Stomach smooth muscle (tissue), 2 donors: Measurements from ENCODE around the gene RAB18.

Source experiments
- H3K27ac ChIP-seq: one replicate; pipeline ENCODE4 v1.7.0; 2013; ENCODE audit warnings: mild to moderate bottlenecking, low read length, inconsistent platforms
- H3K27me3 ChIP-seq, 2 donors: one replicate each; pipeline ENCODE4 v1.7.0; 2013; ENCODE audit warnings: low read length in 2 of 2; ENCODE audit not compliant: insufficient read depth in 2 of 2, control insufficient read depth in 1 of 2
- H3K36me3 ChIP-seq, 2 donors: one replicate each; pipeline ENCODE4 v1.7.0; 2013; ENCODE audit warnings: low read length in 2 of 2; ENCODE audit not compliant: control insufficient read depth in 2 of 2, insufficient read depth in 2 of 2
- H3K4me1 ChIP-seq: one replicate; pipeline ENCODE4 v1.7.0; 2013; ENCODE audit warnings: low read length; ENCODE audit not compliant: control insufficient read depth, insufficient read depth
- H3K4me3 ChIP-seq, 2 donors: one replicate each; pipeline ENCODE4 v1.7.0; 2013; ENCODE audit warnings: low read length in 2 of 2
- H3K9ac ChIP-seq, 2 donors: one replicate each; pipeline ENCODE4 v1.7.0; 2013; ENCODE audit warnings: low read length in 2 of 2, mild to moderate bottlenecking in 1 of 2
- H3K9me3 ChIP-seq, 2 donors: one replicate each; pipeline ENCODE4 v1.7.0; 2013; ENCODE audit warnings: low read length in 2 of 2; ENCODE audit not compliant: control insufficient read depth in 2 of 2
- donor health status: healthy.
- donor health status: Pancreatic carcinoma.

The RAB18 gene

DNA sequence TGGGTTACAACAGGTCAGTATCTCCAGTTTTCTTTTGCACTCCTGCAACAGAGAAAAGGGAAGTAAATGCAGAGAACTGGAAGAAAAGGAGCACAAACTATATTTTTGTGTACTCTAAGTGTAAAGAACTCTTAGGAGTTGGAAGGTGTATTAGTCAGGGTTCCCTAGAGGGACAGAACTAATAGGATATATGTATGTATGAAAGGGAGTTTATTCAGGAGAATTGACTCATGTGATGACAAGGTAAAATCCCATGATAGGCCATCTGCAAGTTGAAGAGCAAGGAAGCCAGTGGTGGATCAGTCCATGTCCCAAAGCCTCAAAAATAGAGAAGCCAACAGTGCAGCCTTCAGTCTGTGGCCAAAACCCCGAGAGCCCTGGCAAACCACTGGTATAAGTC is 22.6 kb upstream of the RAB18 start:
- H3K9me3 ChIP-seq, result no peaks in the 10 kb centered on the region
- H3K36me3 ChIP-seq, result no peaks in the 10 kb centered on the region
- H3K27ac ChIP-seq, result peak overlapping the region; percentile 1
- no peaks in the 10 kb centered on the region for H3K27me3 ChIP-seq
- H3K4me1 ChIP-seq, result peaks cover 28% of the 10 kb centered on the region
- no peak overlapping the region for H3K4me3 ChIP-seq
- no peak overlapping the region for H3K9ac ChIP-seq

DNA sequence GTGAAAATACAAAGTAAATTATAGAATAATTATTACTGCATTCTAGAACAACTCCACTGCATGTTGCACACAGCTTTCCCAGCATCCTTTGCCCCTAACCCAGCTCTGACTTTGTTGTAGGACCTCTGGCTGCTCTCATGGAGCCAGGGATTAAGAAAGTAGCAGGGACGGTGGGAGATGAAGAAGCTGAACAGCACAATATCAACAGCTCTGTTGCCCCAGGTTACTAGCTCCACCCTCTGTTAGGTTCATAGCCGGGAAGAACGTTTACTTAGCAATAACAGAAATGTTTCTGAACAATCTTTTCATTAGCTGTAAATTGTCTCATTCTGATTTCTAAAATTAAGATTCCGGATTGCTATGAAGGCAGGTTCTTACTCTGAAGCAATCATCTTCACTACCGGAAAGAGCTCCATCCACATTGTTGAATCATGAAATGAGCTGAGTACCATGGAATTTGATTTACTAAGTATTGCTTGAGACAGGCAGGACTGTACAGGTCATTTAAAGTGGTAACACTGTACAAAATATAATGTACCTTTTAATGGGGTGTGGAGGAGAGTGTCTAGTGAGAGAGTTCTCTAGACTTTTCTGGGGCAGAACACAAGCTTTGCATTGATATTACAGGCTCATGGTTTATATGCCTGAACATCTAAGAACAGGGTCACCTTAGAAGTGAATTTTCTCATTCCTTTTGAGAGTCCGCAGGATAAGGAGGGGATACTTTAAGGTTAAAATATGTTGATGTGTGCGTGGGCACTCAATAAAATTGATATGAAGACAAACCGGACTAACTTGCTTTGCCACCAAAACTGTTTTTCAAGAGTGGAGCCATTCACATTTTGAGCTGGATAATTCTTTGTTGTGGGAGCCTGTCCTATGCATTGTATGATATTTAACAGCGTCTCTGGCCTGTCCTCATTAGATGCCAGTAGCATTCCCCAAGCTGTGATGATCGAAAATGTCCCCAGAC is 20.8 kb upstream of the RAB18 start:
- Histone ChIP-seq H3K4me3 (peak overlapping the region in 1 of 2 donors; percentile 52), H3K9ac (peak overlapping the region; percentile 43 to 55), H3K27ac (peak overlapping the region; percentile 92), H3K27me3 (no peaks in the 10 kb centered on the region), H3K36me3 (no peaks in the 10 kb centered on the region), H3K4me1 (peaks cover 28% of the 10 kb centered on the region), H3K9me3 (no peaks in the 10 kb centered on the region)

DNA sequence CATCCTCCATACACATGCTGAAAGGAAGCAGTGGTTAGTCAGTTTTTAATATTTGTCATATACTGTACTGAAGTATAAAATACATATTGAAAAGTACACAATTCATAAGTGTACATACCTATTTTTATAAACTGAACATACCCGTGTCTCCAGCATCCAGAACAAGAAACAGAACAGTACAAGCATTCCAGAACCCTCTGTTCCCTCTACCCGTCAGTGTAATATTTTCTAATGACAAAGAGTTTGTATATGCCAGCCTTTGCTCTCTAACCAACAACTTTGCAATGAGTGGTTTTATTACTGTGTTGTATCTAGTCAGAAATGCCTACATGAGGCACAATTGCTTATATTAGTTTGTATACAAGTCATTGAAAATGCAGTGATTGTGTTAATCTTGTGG is 18.7 kb upstream of the RAB18 start:
- no peaks in the 10 kb centered on the region for H3K9me3 ChIP-seq
- H3K9ac ChIP-seq, result peak overlapping the region; percentile 29 to 48
- H3K4me3 ChIP-seq, result no peak overlapping the region
- H3K36me3 ChIP-seq, result no peaks in the 10 kb centered on the region
- no peaks in the 10 kb centered on the region for H3K27me3 ChIP-seq
- peaks cover 28% of the 10 kb centered on the region for H3K4me1 ChIP-seq
- H3K27ac ChIP-seq, result peak overlapping the region; percentile 92

DNA sequence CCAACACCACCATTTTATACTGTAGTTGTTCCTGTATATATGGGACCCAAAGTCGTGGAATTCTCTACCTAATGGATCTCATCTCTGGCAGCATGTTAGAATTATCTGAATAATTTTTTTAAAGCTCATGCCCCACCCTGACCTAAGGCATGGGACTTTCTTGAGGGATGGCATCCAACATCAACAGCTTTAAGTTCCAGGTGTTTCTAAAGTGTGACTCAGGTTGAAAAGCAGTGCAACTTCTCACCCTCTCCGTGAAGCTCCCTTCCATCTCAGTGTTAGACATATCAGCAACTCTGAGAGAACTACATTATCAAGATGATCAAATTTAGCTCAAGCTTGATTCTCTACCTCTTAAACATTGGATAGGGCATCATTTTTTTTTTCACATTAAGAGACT is 18.1 kb upstream of the RAB18 start:
- peak overlapping the region; percentile 92 for H3K27ac ChIP-seq
- H3K36me3 ChIP-seq, result no peaks in the 10 kb centered on the region
- H3K27me3 ChIP-seq, result no peaks in the 10 kb centered on the region
- H3K4me3 ChIP-seq, result no peak overlapping the region
- H3K9me3 ChIP-seq, result peaks cover 0 to 1% of the 10 kb centered on the region in 2 donors
- peaks cover 28% of the 10 kb centered on the region for H3K4me1 ChIP-seq
- peak overlapping the region; percentile 4 to 48 for H3K9ac ChIP-seq

DNA sequence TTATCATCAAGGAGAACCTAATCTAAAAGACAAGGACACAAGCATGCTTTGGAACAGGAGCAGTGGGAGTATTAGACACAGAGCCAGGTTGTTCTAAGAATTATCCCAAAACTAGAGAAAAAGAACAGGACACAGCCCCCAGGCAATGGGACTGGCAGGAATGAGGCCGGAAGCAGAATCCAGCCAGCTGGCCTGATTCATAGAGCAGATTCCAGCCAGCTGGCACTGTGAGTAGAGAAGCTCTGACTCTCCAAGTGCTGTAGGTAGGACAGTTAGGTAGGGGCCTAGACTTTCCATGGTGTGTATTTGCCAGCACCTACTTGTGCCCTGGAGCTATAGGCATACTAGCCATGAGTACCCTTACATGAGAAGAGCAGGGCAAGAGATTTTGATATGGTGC is 13.3 kb upstream of the RAB18 start:
- Histone ChIP-seq H3K27me3 (no peaks in the 10 kb centered on the region), H3K9me3 (peaks cover 0 to 2% of the 10 kb centered on the region in 2 donors), H3K9ac (no peak overlapping the region), H3K27ac (no peak overlapping the region), H3K36me3 (no peaks in the 10 kb centered on the region), H3K4me1 (peaks cover 5% of the 10 kb centered on the region), H3K4me3 (no peak overlapping the region)

DNA sequence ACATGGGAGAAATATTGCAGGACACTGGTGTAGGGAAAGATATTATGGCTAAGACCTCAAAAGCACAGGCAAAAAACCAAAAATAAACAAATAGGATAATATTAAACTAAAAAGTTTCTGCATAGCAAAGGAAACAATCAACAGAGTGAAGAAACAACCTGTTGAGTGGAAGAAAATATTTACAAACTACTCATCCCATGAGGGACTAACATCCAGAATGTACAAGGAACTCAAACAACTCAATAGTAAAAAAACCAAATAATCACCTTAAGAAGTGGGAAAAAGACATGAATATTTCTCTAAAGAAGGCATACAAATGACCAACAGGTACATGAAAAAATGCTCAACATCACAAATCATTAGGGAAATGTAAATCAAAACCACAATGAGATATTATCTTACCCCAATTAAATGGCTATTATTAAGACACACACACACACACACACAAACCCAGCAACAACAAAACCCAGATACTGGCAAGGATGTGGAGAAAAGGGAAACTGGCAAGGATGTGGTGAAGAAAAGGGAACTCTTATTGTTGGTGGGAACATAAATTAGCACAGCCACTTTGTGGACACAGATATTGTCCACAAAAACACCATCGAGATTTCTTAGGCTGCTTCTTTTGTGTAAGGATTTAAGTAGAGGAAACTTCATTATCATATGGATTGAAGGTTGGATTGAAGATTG is 9.8 kb upstream of the RAB18 start:
- Histone ChIP-seq H3K27ac (no peak overlapping the region), H3K4me1 (no peaks in the 10 kb centered on the region), H3K36me3 (no peaks in the 10 kb centered on the region), H3K9ac (no peak overlapping the region), H3K9me3 (peaks cover 0 to 2% of the 10 kb centered on the region in 2 donors), H3K4me3 (no peak overlapping the region), H3K27me3 (no peaks in the 10 kb centered on the region)

DNA sequence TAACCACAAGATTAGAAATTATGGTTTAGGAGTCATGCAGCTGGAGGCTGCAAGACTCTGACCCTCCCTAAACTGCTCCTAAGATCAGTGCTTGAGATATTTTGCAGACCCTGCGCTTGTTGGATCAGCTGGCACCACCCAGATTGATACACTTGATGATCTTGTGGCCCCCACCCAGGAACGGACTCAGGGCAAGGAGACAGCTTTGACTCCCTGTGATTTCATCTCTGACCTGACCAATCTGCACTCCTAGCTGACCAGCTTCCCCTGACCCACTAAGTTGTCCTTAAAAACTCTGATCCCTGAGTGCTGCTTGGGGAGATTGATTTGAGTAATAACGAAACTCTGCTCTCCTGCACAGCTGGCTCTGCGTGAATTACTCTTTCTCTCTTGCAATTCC is 8.0 kb upstream of the RAB18 start:
- no peaks in the 10 kb centered on the region for H3K4me1 ChIP-seq
- no peak overlapping the region for H3K27ac ChIP-seq
- H3K9me3 ChIP-seq, result no peaks in the 10 kb centered on the region
- H3K36me3 ChIP-seq, result no peaks in the 10 kb centered on the region
- H3K27me3 ChIP-seq, result no peaks in the 10 kb centered on the region
- no peak overlapping the region for H3K4me3 ChIP-seq
- no peak overlapping the region for H3K9ac ChIP-seq

DNA sequence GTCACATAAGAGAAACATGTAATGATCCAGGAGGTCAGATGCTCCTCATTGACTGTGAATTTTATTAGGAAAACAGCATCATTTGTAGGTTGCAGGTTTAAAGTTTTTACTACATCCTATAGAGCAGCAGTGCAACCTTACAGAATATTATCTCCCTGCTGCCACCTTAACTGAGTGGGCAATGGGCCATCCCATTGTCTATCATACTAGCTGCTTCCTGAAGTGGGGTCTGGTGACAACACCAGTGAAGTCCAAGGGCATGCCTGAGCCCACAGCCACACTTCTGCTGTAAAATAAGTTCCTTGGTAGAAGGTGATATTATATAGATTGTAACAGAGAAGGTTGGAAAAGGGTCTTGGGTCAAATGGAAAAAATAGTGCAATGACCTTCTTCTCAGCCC is 4.0 kb upstream of the RAB18 start:
- Histone ChIP-seq H3K4me1 (no peaks in the 10 kb centered on the region), H3K36me3 (no peaks in the 10 kb centered on the region), H3K27me3 (no peaks in the 10 kb centered on the region), H3K9me3 (no peaks in the 10 kb centered on the region), H3K9ac (no peak overlapping the region), H3K4me3 (no peak overlapping the region), H3K27ac (no peak overlapping the region)

DNA sequence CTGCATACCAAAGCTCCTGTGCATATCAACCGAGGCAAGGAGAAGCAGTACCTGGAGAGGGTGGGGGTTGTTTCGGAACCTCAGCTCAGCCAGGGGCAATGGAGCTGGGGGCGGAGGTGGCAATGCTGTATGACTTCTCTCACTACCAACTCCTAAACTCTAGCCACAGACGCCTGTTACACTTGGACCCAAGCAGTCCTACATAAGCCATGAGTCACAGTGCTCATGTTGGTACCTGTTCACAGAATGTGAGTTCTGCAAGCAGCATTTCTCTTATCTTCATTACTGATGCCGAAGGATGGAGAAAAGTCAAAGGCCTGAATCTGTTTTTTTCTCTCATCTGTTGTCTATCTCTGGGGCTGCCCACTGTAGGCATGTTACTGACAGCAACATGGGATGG is 3.2 kb upstream of the RAB18 start:
- Histone ChIP-seq H3K36me3 (no peaks in the 10 kb centered on the region), H3K27me3 (no peaks in the 10 kb centered on the region), H3K27ac (no peak overlapping the region), H3K4me3 (no peak overlapping the region), H3K4me1 (peaks cover 3% of the 10 kb centered on the region), H3K9ac (no peak overlapping the region), H3K9me3 (no peaks in the 10 kb centered on the region)

DNA sequence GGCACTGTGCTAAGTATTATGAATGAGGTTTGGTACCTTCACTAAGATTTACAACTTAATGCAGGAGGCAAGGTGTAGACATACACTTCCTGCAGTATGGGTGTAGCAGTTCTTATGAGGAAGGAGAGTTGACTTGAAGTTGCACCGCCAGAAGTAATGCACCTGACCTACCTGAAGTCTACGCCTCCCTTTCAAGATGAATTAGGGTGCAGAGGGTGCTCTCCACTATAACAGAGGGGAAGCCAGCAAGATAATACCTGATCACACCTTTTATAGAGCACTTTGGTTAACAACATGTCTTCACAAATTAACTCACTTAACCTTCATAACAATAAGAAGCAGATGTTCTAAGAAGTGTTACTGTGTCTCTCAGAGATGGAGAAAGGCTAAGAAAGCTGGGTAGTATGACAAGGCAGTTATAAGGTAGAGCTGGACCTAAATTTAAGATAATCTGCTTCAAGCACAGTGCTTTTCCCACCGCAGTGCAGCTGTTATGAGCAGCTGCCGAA is 552 bp upstream of the RAB18 start:
- Histone ChIP-seq H3K4me3 (peak overlapping the region; percentile 88 to 90), H3K27ac (peak overlapping the region; percentile 87), H3K27me3 (no peaks in the 10 kb centered on the region), H3K36me3 (no peaks in the 10 kb centered on the region), H3K9me3 (no peaks in the 10 kb centered on the region), H3K4me1 (peaks cover 11% of the 10 kb centered on the region), H3K9ac (peak overlapping the region; percentile 93 to 96)
